NCI-H524 treated with DMSO at 0.1 percent for 48 hours (cell line): ENCODE data around the gene ZSWIM4.
"Not testable (repeated sequence)": the region's sequence is repeated elsewhere in the genome, so short reads cannot be mapped to it uniquely, and the experiment has no call there.

Experiments
- DNase-seq: peaks from one replicate; lab custom pipeline; 2025; lab: John Stamatoyannopoulos, UW

ZSWIM4 gene

GRCh38 chr19:13778398-13778797, 16.8 kb upstream of the ZSWIM4 start:
- DNase-seq: no peak

- no peak for DNase-seq
These were observed 16.4 kb upstream of the ZSWIM4 start for GRCh38 chr19:13778847-13779246.

GRCh38 chr19:13779794-13780193, 15.4 kb upstream of the ZSWIM4 start:
- DNase-seq: not testable (repeated sequence)

- no peak for DNase-seq
These were observed 13.7 kb upstream of the ZSWIM4 start for GRCh38 chr19:13781547-13781946.

GRCh38 chr19:13782537-13782936, 12.7 kb upstream of the ZSWIM4 start:
- DNase-seq: no peak

- no peak for DNase-seq
These were observed 11.4 kb upstream of the ZSWIM4 start for GRCh38 chr19:13783565-13784500.

- DNase-seq: no peak
These were observed 10.4 kb upstream of the ZSWIM4 start for GRCh38 chr19:13784731-13785452.

- DNase-seq: no peak
These were observed 6.3 kb upstream of the ZSWIM4 start for GRCh38 chr19:13788991-13789390.

GRCh38 chr19:13790354-13790753, 4.9 kb upstream of the ZSWIM4 start:
- DNase-seq: no peak

GRCh38 chr19:13793317-13793716, 1.9 kb upstream of the ZSWIM4 start:
- DNase-seq: not testable (repeated sequence)

- no peak for DNase-seq
These were observed 866 bp upstream of the ZSWIM4 start for GRCh38 chr19:13794398-13794756.

- DNase-seq: no peak
These were observed 505 bp downstream of the ZSWIM4 start for GRCh38 chr19:13795595-13796300.

- no peak for DNase-seq
These were observed 1.2 kb downstream of the ZSWIM4 start for GRCh38 chr19:13796301-13797057.

- DNase-seq: no peak
These were observed 1.8 kb downstream of the ZSWIM4 start for GRCh38 chr19:13797058-13797440.

GRCh38 chr19:13797870-13798269, 2.6 kb downstream of the ZSWIM4 start:
- no peak for DNase-seq

- DNase-seq: no peak
These were observed 4.4 kb downstream of the ZSWIM4 start for GRCh38 chr19:13799669-13800068.

GRCh38 chr19:13803038-13803437, 7.8 kb downstream of the ZSWIM4 start:
- no peak for DNase-seq

- DNase-seq: no peak
These were observed 9.8 kb downstream of the ZSWIM4 start for GRCh38 chr19:13804830-13805683.

GRCh38 chr19:13806728-13807127, 11.5 kb downstream of the ZSWIM4 start:
- no peak for DNase-seq

- no peak for DNase-seq
These were observed 12.3 kb downstream of the ZSWIM4 start for GRCh38 chr19:13807421-13808021.

- DNase-seq: no peak
These were observed 13.6 kb downstream of the ZSWIM4 start for GRCh38 chr19:13808856-13809255.
